Omental fat pad (tissue), 4 donors: Measurements from ENCODE around the gene DNAH11. TPM values are rescaled to one million over a fixed set of nuclear protein-coding genes. Genes with fewer than 3 reads are reported as not detected.

ENCODE experiments used
- ATAC-seq: fragments of 150-250 bp; one replicate; pipeline ENCODE4 v1.9.1; 2016; ENCODE audit warnings: mild to moderate bottlenecking, moderate library complexity; ENCODE audit not compliant: low FRiP score
- DNase-seq: peaks from one replicate; pipeline ENCODE4 v3.0.0-alpha.2; 2019; ENCODE audit warnings: low spot score
- CTCF ChIP-seq, 3 donors: fragments of 450-650 bp; IDR thresholded peaks; one replicate each; pipeline ENCODE4 v1.5.1; 2016 to 2017; ENCODE audit warnings: antibody characterized with exemption in 3 of 3, mild to moderate bottlenecking in 3 of 3, moderate library complexity in 2 of 3
- total RNA-seq, 4 donors: library from RNA; depleted of rRNA; stranded (reverse); fragments of >200 nt; gene quantifications; one replicate each; pipeline ENCODE4 v1.1.0, GENCODE V29; 2016

Gene DNAH11
- total RNA-seq, 4 donors from 2014 or later, result 0.32 to 0.88 (median 0.49) TPM

- peak; percentile 37 for ATAC-seq
These were observed 74.7 kb downstream of the DNAH11 start for GRCh38 chr7:21617513-21617912.

GRCh38 chr7:21617916-21618390 is 75.1 kb downstream of the DNAH11 start:
- peak; percentile 64 for ATAC-seq
- no peak for TF ChIP-seq CTCF (IDR thresholded peaks at IDR 0.05)
- no peak for DNase-seq

More at GRCh38 chr7:21617513-21617912, 74.7 kb downstream of the DNAH11 start:
- DNase-seq, result no peak
- no peak for TF ChIP-seq CTCF (IDR thresholded peaks at IDR 0.05)

GRCh38 chr7:21618706-21619105 is 75.9 kb downstream of the DNAH11 start:
- DNase-seq (no peak), ATAC-seq (no peak)
- TF ChIP-seq CTCF (IDR thresholded peaks at IDR 0.05), result no peak

GRCh38 chr7:21620054-21620453 is 77.2 kb downstream of the DNAH11 start:
- ATAC-seq, result no peak
- TF ChIP-seq CTCF (IDR thresholded peaks at IDR 0.05), result no peak
- DNase-seq, result no peak

GRCh38 chr7:21624320-21624719 is 81.5 kb downstream of the DNAH11 start:
- TF ChIP-seq CTCF (IDR thresholded peaks at IDR 0.05), result no peak
- no peak for DNase-seq
- no peak for ATAC-seq

GRCh38 chr7:21636694-21637093 is 93.9 kb downstream of the DNAH11 start:
- no peak for DNase-seq
- no peak for ATAC-seq
- TF ChIP-seq CTCF (IDR thresholded peaks at IDR 0.05), result no peak

GRCh38 chr7:21639206-21639868 is 96.5 kb downstream of the DNAH11 start:
- ATAC-seq (no peak), DNase-seq (no peak)
- no peak for TF ChIP-seq CTCF (IDR thresholded peaks at IDR 0.05)
